ENCODE measurements around the gene SLC47A1. TPM values are rescaled to one million over a fixed set of nuclear protein-coding genes. Genes with fewer than 3 reads are reported as not detected.

SLC47A1 gene
- total and polyA plus RNA-seq, 2 donors (not counting 1 experiment from before 2014, with no cell fraction given): not detected

- no peaks in the 10 kb centered on the region for H3K4me1 ChIP-seq (ENCODE audit: control insufficient read depth in 2 of 2, insufficient read depth in 2 of 2, low read length in 2 of 2)
- POLR2A ChIA-PET: no interaction called here
- whole genome bisulfite sequencing (ENCODE audit: insufficient coverage): 100% methylated on average over 3 of the region's 5 CpGs
- peaks cover 3% of the 10 kb centered on the region for H3K4me1 Mint-ChIP-seq
- H4K20me1 ChIP-seq (ENCODE audit: control insufficient read depth, insufficient read depth, low read length, poor library complexity, severe bottlenecking): no peaks in the 10 kb centered on the region
- no peak overlapping the region for H3K4me2 ChIP-seq (replicated peaks; ENCODE audit: low read depth, low read length, poor library complexity, severe bottlenecking)
- peaks cover 0 to 3% (median 0%) of the 10 kb centered on the region in 4 experiments for H3K27me3 ChIP-seq (replicated peaks in 1 of 4; ENCODE audit: control extremely low read depth in 1 of 4, control insufficient read depth in 3 of 4, insufficient read depth in 4 of 4, low read length in 3 of 4)
- H3K36me3 ChIP-seq (replicated peaks in 1 of 2; ENCODE audit: control extremely low read depth in 1 of 2, control insufficient read depth in 1 of 2, extremely low read depth in 1 of 2, insufficient read depth in 2 of 2, low read length in 1 of 2): no peaks in the 10 kb centered on the region
- H3K4me3 ChIP-seq (ENCODE audit: control extremely low read depth in 1 of 5, extremely low read depth in 1 of 5, insufficient read depth in 1 of 5, low read depth in 2 of 5, low read length in 4 of 5): no peak overlapping the region
- H2AFZ ChIP-seq (ENCODE audit: insufficient read depth, low read depth, low read length, poor library complexity, severe bottlenecking): no peak overlapping the region
- no peak overlapping the region for H3K4me3 Mint-ChIP-seq
- no peak for DNase-seq
- H3K27ac ChIP-seq (ENCODE audit: low read length in 2 of 2): no peak overlapping the region
- CTCF ChIA-PET: no interaction called here
- H3K9me3 ChIP-seq (ENCODE audit: control extremely low read depth in 1 of 3, control insufficient read depth in 2 of 3, insufficient read depth in 1 of 3, low read length in 2 of 3): no peaks in the 10 kb centered on the region
- no peak overlapping the region for H3K27ac Mint-ChIP-seq
- no peak for ATAC-seq (ENCODE audit: low read depth)
- H3K9ac ChIP-seq (ENCODE audit: low read length): no peak overlapping the region
- H3K79me2 ChIP-seq (ENCODE audit: control insufficient read depth, insufficient read depth, low read length): no peaks in the 10 kb centered on the region
- no peak for TF ChIP-seq EZH2 (IDR thresholded peaks at IDR 0.05; ENCODE audit: borderline replicate concordance, insufficient read depth, low read depth, low read length, poor library complexity, severe bottlenecking)
- no peak for TF ChIP-seq CTCF (IDR thresholded peaks at IDR 0.05)
- H3K9me3 Mint-ChIP-seq (ENCODE audit: insufficient read depth): no peaks in the 10 kb centered on the region
- intact Hi-C loops (cut with micrococcal nuclease): no loop called here
- no peaks in the 10 kb centered on the region for H3K27me3 Mint-ChIP-seq
These were observed 77.2 kb downstream of the SLC47A1 start for GRCh38 chr17:19610879-19611278.

GRCh38 chr17:19613979-19614378 lies 80.3 kb downstream of the SLC47A1 start:
- H3K27ac ChIP-seq (ENCODE audit: low read length in 2 of 2): no peak overlapping the region
- H3K27ac Mint-ChIP-seq: no peak overlapping the region
- peaks cover 3% of the 10 kb centered on the region for H3K4me1 Mint-ChIP-seq
- H2AFZ ChIP-seq (ENCODE audit: insufficient read depth, low read depth, low read length, poor library complexity, severe bottlenecking): no peak overlapping the region
- H3K27me3 Mint-ChIP-seq: no peaks in the 10 kb centered on the region
- intact Hi-C loops (cut with micrococcal nuclease): no loop called here
- DNase-seq: no peak
- POLR2A ChIA-PET: no interaction called here
- H3K4me2 ChIP-seq (replicated peaks; ENCODE audit: low read depth, low read length, poor library complexity, severe bottlenecking): no peak overlapping the region
- TF ChIP-seq CTCF (IDR thresholded peaks at IDR 0.05) (no peak), EZH2 (IDR thresholded peaks at IDR 0.05; ENCODE audit: borderline replicate concordance, insufficient read depth, low read depth, low read length, poor library complexity, severe bottlenecking) (no peak)
- H3K79me2 ChIP-seq (ENCODE audit: control insufficient read depth, insufficient read depth, low read length): no peaks in the 10 kb centered on the region
- peaks cover 14% of the 10 kb centered on the region for H3K9me3 Mint-ChIP-seq (ENCODE audit: insufficient read depth)
- peaks cover 0 to 3% (median 0%) of the 10 kb centered on the region in 4 experiments for H3K27me3 ChIP-seq (replicated peaks in 1 of 4; ENCODE audit: control extremely low read depth in 1 of 4, control insufficient read depth in 3 of 4, insufficient read depth in 4 of 4, low read length in 3 of 4)
- H3K9me3 ChIP-seq (ENCODE audit: control extremely low read depth in 1 of 3, control insufficient read depth in 2 of 3, insufficient read depth in 1 of 3, low read length in 2 of 3): peaks cover 0 to 11% (median 11%) of the 10 kb centered on the region in 3 donors
- CTCF ChIA-PET: no interaction called here
- no peaks in the 10 kb centered on the region for H3K4me1 ChIP-seq (ENCODE audit: control insufficient read depth in 2 of 2, insufficient read depth in 2 of 2, low read length in 2 of 2)
- H3K4me3 Mint-ChIP-seq: no peak overlapping the region
- no peaks in the 10 kb centered on the region for H4K20me1 ChIP-seq (ENCODE audit: control insufficient read depth, insufficient read depth, low read length, poor library complexity, severe bottlenecking)
- no peak overlapping the region for H3K4me3 ChIP-seq (ENCODE audit: control extremely low read depth in 1 of 5, extremely low read depth in 1 of 5, insufficient read depth in 1 of 5, low read depth in 2 of 5, low read length in 4 of 5)
- no peak overlapping the region for H3K9ac ChIP-seq (ENCODE audit: low read length)
- no peak for ATAC-seq (ENCODE audit: low read depth)
- 93% methylated on average over 9 of the region's 10 CpGs for WGBS (ENCODE audit: insufficient coverage)
- no peaks in the 10 kb centered on the region for H3K36me3 ChIP-seq (replicated peaks in 1 of 2; ENCODE audit: control extremely low read depth in 1 of 2, control insufficient read depth in 1 of 2, extremely low read depth in 1 of 2, insufficient read depth in 2 of 2, low read length in 1 of 2)
